ENCODE results near the gene HDGFL3. TPM values are rescaled to one million over a fixed set of nuclear protein-coding genes. Genes with fewer than 3 reads are reported as not detected.
"Not testable (repeated sequence)": the region's sequence is repeated elsewhere in the genome, so short reads cannot be mapped to it uniquely, and the experiment has no call there.

The HDGFL3 gene
- total RNA-seq, 2 experiments from 2014 or later: 13.7 to 14.1 TPM

- H3K36me3 Mint-ChIP-seq, DNase-seq, H3K4me1 Mint-ChIP-seq, H3K4me3 Mint-ChIP-seq, H3K27ac Mint-ChIP-seq: not testable (repeated sequence)
- Mint-ChIP-seq H3K27me3 (peaks cover 20% of the 10 kb centered on the region), H3K9me3 (peaks cover 24% of the 10 kb centered on the region)
These were observed 38.0 kb downstream of the HDGFL3 start for GRCh38 chr15:83169576-83169975.

DNA sequence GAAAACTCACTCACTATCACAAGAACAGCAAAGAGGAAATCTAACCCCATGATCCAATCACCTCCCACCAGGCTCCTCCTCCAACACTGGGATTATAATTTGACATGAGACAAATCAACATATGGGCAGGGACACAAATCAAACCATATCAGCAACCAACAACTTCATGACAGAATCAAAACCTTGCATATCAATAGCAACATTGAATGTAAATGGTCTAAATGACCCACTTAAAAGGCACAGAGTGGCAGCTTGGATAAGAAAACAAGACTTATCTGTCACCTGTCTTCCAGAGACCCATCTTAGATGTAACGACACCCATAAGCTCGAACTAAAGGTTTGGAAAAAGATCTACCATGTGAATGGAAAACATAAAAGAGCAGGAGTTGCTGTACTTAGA lies 40.8 kb downstream of the HDGFL3 start:
- Mint-ChIP-seq H3K27ac (no peak overlapping the region), H3K9me3 (peaks cover 24% of the 10 kb centered on the region), H3K4me3 (no peak overlapping the region), H3K27me3 (peaks cover 27% of the 10 kb centered on the region), H3K4me1 (peaks cover 14% of the 10 kb centered on the region), H3K36me3 (peaks cover 7% of the 10 kb centered on the region)
- DNase-seq: no peak

DNA sequence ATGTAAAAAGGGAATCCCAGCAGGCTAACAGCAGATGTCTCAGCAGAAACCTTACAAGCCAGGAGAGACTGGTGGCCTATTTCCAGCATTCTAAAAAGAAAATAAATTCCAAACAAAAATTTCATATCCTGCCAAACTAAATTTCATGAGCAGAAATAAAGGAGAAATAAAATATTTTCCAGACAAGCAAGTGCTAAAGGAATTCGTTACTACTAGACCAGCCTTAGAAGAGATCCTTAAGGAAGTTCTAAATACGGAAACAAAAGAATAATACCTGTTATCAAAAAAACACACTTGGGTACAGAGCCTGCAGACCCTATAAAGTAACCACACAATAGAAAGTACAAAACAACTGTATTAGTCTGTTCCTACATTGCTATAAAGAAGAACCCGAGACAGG lies 41.4 kb downstream of the HDGFL3 start:
- Mint-ChIP-seq H3K4me1 (peaks cover 14% of the 10 kb centered on the region), H3K27ac (no peak overlapping the region), H3K36me3 (peaks cover 7% of the 10 kb centered on the region), H3K9me3 (peaks cover 24% of the 10 kb centered on the region), H3K4me3 (no peak overlapping the region), H3K27me3 (peaks cover 27% of the 10 kb centered on the region)
- no peak for DNase-seq

- peak overlapping the region; percentile 54 for H3K27ac Mint-ChIP-seq
- H3K9me3 Mint-ChIP-seq: peaks cover 24% of the 10 kb centered on the region
- H3K36me3 Mint-ChIP-seq: peaks cover 7% of the 10 kb centered on the region
- no peak overlapping the region for H3K4me3 Mint-ChIP-seq
- H3K4me1 Mint-ChIP-seq: peaks cover 14% of the 10 kb centered on the region
- H3K27me3 Mint-ChIP-seq: peaks cover 32% of the 10 kb centered on the region
- DNase-seq: no peak
These were observed 42.7 kb downstream of the HDGFL3 start for GRCh38 chr15:83164771-83165404.

- H3K36me3 Mint-ChIP-seq: peaks cover 7% of the 10 kb centered on the region
- no peak overlapping the region for H3K27ac Mint-ChIP-seq
- H3K27me3 Mint-ChIP-seq: peaks cover 32% of the 10 kb centered on the region
- H3K4me1 Mint-ChIP-seq: peaks cover 14% of the 10 kb centered on the region
- H3K4me3 Mint-ChIP-seq: no peak overlapping the region
- peaks cover 24% of the 10 kb centered on the region for H3K9me3 Mint-ChIP-seq
- DNase-seq: no peak
These were observed 43.4 kb downstream of the HDGFL3 start for GRCh38 chr15:83164111-83164770.

GRCh38 chr15:83163032-83163431 lies 44.6 kb downstream of the HDGFL3 start:
- H3K4me3 Mint-ChIP-seq: no peak overlapping the region
- DNase-seq: no peak
- H3K4me1 Mint-ChIP-seq: peaks cover 16% of the 10 kb centered on the region
- H3K36me3 Mint-ChIP-seq: peaks cover 7% of the 10 kb centered on the region
- H3K9me3 Mint-ChIP-seq: peaks cover 17% of the 10 kb centered on the region
- H3K27ac Mint-ChIP-seq: peak overlapping the region; percentile 21
- peaks cover 27% of the 10 kb centered on the region for H3K27me3 Mint-ChIP-seq

GRCh38 chr15:83160741-83161140 lies 46.9 kb downstream of the HDGFL3 start:
- H3K36me3 Mint-ChIP-seq: peaks cover 6% of the 10 kb centered on the region
- no peak for DNase-seq
- H3K9me3 Mint-ChIP-seq: peaks cover 3% of the 10 kb centered on the region
- no peak overlapping the region for H3K4me3 Mint-ChIP-seq
- H3K4me1 Mint-ChIP-seq: peaks cover 24% of the 10 kb centered on the region
- peaks cover 19% of the 10 kb centered on the region for H3K27me3 Mint-ChIP-seq
- no peak overlapping the region for H3K27ac Mint-ChIP-seq

DNA sequence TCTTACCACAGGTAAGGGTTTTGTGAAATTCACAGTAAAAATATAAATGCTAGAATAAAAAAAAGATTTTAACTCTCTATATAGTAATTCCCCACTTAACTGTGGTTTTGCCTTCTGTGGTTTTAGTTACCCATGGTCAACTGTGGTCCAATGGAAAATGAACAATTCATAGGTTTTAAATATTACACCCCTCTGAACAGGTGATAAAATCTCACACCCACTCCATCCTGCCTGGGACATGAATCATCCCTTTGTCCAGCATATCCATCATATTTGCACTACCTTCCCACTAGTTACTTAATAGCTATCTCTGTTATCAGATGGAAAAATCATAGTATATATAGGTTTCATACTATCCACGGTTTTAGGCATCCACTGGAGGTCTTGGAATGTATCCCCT lies 49.2 kb downstream of the HDGFL3 start:
- Mint-ChIP-seq H3K36me3 (peaks cover 4% of the 10 kb centered on the region), H3K4me1 (peaks cover 21% of the 10 kb centered on the region), H3K27ac (no peak overlapping the region), H3K4me3 (no peak overlapping the region), H3K27me3 (peaks cover 16% of the 10 kb centered on the region), H3K9me3 (no peaks in the 10 kb centered on the region)
- peak; percentile 1 for DNase-seq

GRCh38 chr15:83155942-83156341 lies 51.7 kb downstream of the HDGFL3 start:
- Mint-ChIP-seq H3K9me3 (no peaks in the 10 kb centered on the region), H3K4me1 (peaks cover 15% of the 10 kb centered on the region), H3K36me3 (peaks cover 3% of the 10 kb centered on the region), H3K27ac (no peak overlapping the region), H3K4me3 (no peak overlapping the region), H3K27me3 (peaks cover 9% of the 10 kb centered on the region)
- DNase-seq: no peak

- peaks cover 12% of the 10 kb centered on the region for H3K4me1 Mint-ChIP-seq
- H3K36me3 Mint-ChIP-seq: peaks cover 3% of the 10 kb centered on the region
- DNase-seq: no peak
These were observed 54.3 kb downstream of the HDGFL3 start for GRCh38 chr15:83153288-83153687.

DNA sequence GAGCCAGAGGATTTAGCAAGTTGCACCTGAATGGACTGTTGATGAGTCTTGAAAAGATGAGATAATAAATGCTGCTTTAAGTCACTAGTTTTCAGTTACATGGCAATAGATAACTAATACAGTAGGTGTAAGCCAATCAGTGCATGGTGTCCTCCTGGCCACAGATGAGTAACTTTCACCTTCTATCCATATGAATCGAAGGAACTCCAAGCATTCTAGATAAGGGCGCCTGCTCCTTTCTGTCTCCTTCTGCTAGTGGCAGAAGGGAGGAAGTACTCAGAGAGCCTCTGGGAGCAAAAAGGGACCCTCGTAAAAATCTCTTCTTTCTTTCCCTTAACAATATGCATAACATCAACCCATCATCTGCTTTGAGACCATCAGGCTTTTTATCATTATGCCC lies 62.9 kb downstream of the HDGFL3 start:
- no peak overlapping the region for H3K27ac Mint-ChIP-seq
- H3K36me3 Mint-ChIP-seq: peaks cover 2% of the 10 kb centered on the region
- H3K9me3 Mint-ChIP-seq: peaks cover 3% of the 10 kb centered on the region
- DNase-seq: no peak
- no peaks in the 10 kb centered on the region for H3K4me1 Mint-ChIP-seq
- H3K27me3 Mint-ChIP-seq: peaks cover 10% of the 10 kb centered on the region
- no peak overlapping the region for H3K4me3 Mint-ChIP-seq

More at GRCh38 chr15:83153288-83153687, 54.3 kb downstream of the HDGFL3 start:
- Mint-ChIP-seq H3K4me3 (no peak overlapping the region), H3K9me3 (no peaks in the 10 kb centered on the region), H3K27me3 (peaks cover 3% of the 10 kb centered on the region), H3K27ac (no peak overlapping the region)

GRCh38 chr15:83142151-83142550 lies 65.5 kb downstream of the HDGFL3 start:
- H3K36me3 Mint-ChIP-seq, H3K27ac Mint-ChIP-seq, H3K27me3 Mint-ChIP-seq, H3K4me3 Mint-ChIP-seq, H3K4me1 Mint-ChIP-seq, DNase-seq, H3K9me3 Mint-ChIP-seq: not testable (repeated sequence)

GRCh38 chr15:83132861-83133523 lies 74.6 kb downstream of the HDGFL3 start:
- H3K27ac Mint-ChIP-seq: no peak overlapping the region
- no peaks in the 10 kb centered on the region for H3K4me1 Mint-ChIP-seq
- no peaks in the 10 kb centered on the region for H3K9me3 Mint-ChIP-seq
- H3K36me3 Mint-ChIP-seq: no peaks in the 10 kb centered on the region
- H3K27me3 Mint-ChIP-seq: no peaks in the 10 kb centered on the region
- no peak for DNase-seq
- no peak overlapping the region for H3K4me3 Mint-ChIP-seq

- no peak overlapping the region for H3K4me3 Mint-ChIP-seq
- no peaks in the 10 kb centered on the region for H3K36me3 Mint-ChIP-seq
- peaks cover 2% of the 10 kb centered on the region for H3K4me1 Mint-ChIP-seq
- no peaks in the 10 kb centered on the region for H3K27me3 Mint-ChIP-seq
- no peaks in the 10 kb centered on the region for H3K9me3 Mint-ChIP-seq
- DNase-seq: no peak
- H3K27ac Mint-ChIP-seq: no peak overlapping the region
These were observed 77.8 kb downstream of the HDGFL3 start for GRCh38 chr15:83129791-83130190.

GRCh38 chr15:83127547-83128150 lies 80.0 kb downstream of the HDGFL3 start:
- Mint-ChIP-seq H3K4me1 (peaks cover 2% of the 10 kb centered on the region), H3K9me3 (no peaks in the 10 kb centered on the region), H3K27me3 (no peaks in the 10 kb centered on the region), H3K27ac (no peak overlapping the region), H3K36me3 (no peaks in the 10 kb centered on the region), H3K4me3 (no peak overlapping the region)
- no peak for DNase-seq
